H1 (cell line): ENCODE measurements around the gene GATAD2B. TPM values are rescaled to one million over a fixed set of nuclear protein-coding genes. Genes with fewer than 3 reads are reported as not detected.

ENCODE experiments used
- CTCF ChIP-seq, 3 experiments: IDR thresholded peaks; 1 replicate in 2 of 3; 2 replicates in 1 of 3; pipeline versions ENCODE4 v1.5.1 to v1.6.1; 2011; ENCODE audit warnings: low read length in 3 of 3, mild to moderate bottlenecking in 3 of 3, inconsistent platforms in 2 of 3, low read depth in 1 of 3, moderate library complexity in 1 of 3; ENCODE audit not compliant: insufficient read depth in 1 of 3; ENCODE audit errors: control extremely low read depth in 1 of 3
- E2F6 ChIP-seq: IDR thresholded peaks from 2 replicates; pipeline ENCODE4 v1.6.1; 2012; ENCODE audit warnings: inconsistent platforms
- HDAC2 ChIP-seq, 2 experiments: fragments of 300-600 bp in 1 of 2; sonication (generic) in 1 of 2; IDR thresholded peaks; 2 replicates each; pipeline ENCODE4 v1.6.1; 2011 to 2012; ENCODE audit warnings: low read depth in 2 of 2, low read length in 2 of 2, mild to moderate bottlenecking in 2 of 2, moderate library complexity in 2 of 2, borderline replicate concordance in 1 of 2, inconsistent platforms in 1 of 2
- JUN ChIP-seq: IDR thresholded peaks from 2 replicates; pipeline ENCODE4 v1.6.1; 2011; ENCODE audit warnings: low read depth, mild to moderate bottlenecking, improper control_type of control experiment, low read length
- JUND ChIP-seq: IDR thresholded peaks from 2 replicates; pipeline ENCODE4 v1.6.1; 2011; ENCODE audit warnings: mild to moderate bottlenecking, improper control_type of control experiment, low read length
- SIN3A ChIP-seq, 2 experiments: IDR thresholded peaks in 1 of 2; conservative IDR thresholded peaks in 1 of 2; 2 replicates each; pipeline ENCODE4 v1.6.1; 2011 to 2012; ENCODE audit warnings: low read length in 2 of 2, improper control_type of control experiment in 1 of 2, low read depth in 1 of 2, mild to moderate bottlenecking in 1 of 2
- polyA plus RNA-seq, 7 experiments: library from polyadenylated mRNA; depleted of rRNA in 3 of 7; stranded (reverse) in 5 of 7; unstranded in 2 of 7; fragments of >200 nt in 5 of 7; fragments of 200-250 nt in 2 of 7; gene quantifications; 1 replicate in 5 of 7; 2 replicates in 1 of 7; 4 replicates in 1 of 7; pipeline versions ENCODE4 v1.2.1 to v1.2.3, GENCODE V29; 2011 to 2013; ENCODE audit warnings: missing spikeins in 2 of 7, mixed read lengths in 2 of 7
- total RNA-seq: library from RNA; stranded (reverse); fragmentation: NEBNext Ultra II Directional; extraction: Animal tissue kit (Norgen Biotek cat#: 25700); gene quantifications from 2 replicates; pipeline ENCODE4 v1.2.1, GENCODE V29; 2021

The GATAD2B gene
- total and polyA plus RNA-seq, 2 of the 8 experiments (the other 6 are each of a cell fraction or from before 2014, with no cell fraction given) = 8.4 to 39.1 TPM

GRCh38 chr1:153798468-153798780 is 124.3 kb downstream of the GATAD2B start (continued):
- no peak for TF ChIP-seq CTCF (IDR thresholded peaks at IDR 0.05; ENCODE audit: control extremely low read depth in 1 of 3, insufficient read depth in 1 of 3, low read depth in 1 of 3, low read length in 3 of 3)
- TF ChIP-seq JUND = no peak
- TF ChIP-seq E2F6 = no peak
- no peak for TF ChIP-seq SIN3A (conservative IDR thresholded peaks at IDR 0.05 in 1 of 2, IDR thresholded peaks at IDR 0.05 in 1 of 2; ENCODE audit: low read depth in 1 of 2, low read length in 2 of 2)
- TF ChIP-seq HDAC2 (IDR thresholded peaks at IDR 0.05; ENCODE audit: borderline replicate concordance in 1 of 2, low read depth in 2 of 2, low read length in 2 of 2) = no peak
- no peak for TF ChIP-seq JUN
